PC-3 (cell line): ENCODE measurements around the gene ZNF236. TPM values are rescaled to one million over a fixed set of nuclear protein-coding genes. Genes with fewer than 3 reads are reported as not detected.
A peak's percentile ranks its signal among the peaks of the same experiment; 100 is the strongest.

Experiments used
- ATAC-seq: fragments of 200-7000 bp; cut with Tn5 transposase; 2 replicates; pipeline ENCODE4 v1.9.1; 2020; ENCODE audit warnings: mild to moderate bottlenecking, moderate library complexity
- BruUV-seq: library from RNA; stranded (reverse); fragments of 400-500 nt; replicated peaks from 2 replicates; lab custom pipeline; 2021; lab: Mats Ljungman, UMichigan
- CTCF ChIA-PET: fragments of 300-600 bp; sonication (Branson Sonifier 250); formaldehyde crosslinking; loops from one replicate; lab custom pipeline; 2022; ENCODE audit warnings: antibody characterized with exemption; lab: Charles Lee
- POLR2A ChIA-PET: fragments of 300-600 bp; sonication (Branson Sonifier 250); formaldehyde crosslinking; loops from one replicate; lab custom pipeline; 2022; ENCODE audit warnings: antibody characterized with exemption; ENCODE audit not compliant: unreplicated experiment; lab: Charles Lee
- DNase-seq: peaks from one replicate; pipeline ENCODE4 v3.0.0-alpha.2; 2015
- H2AFZ ChIP-seq: fragments of 300-600 bp; sonication (generic); 2 replicates; pipeline ENCODE4 v1.6.0; 2016; ENCODE audit warnings: antibody characterized with exemption, low read length
- H3F3A ChIP-seq: fragments of 300-600 bp; sonication (generic); one replicate; pipeline ENCODE4 v1.6.0; 2017; ENCODE audit warnings: antibody characterized with exemption, low read length, control low read depth, mild to moderate bottlenecking; ENCODE audit not compliant: unreplicated experiment
- H3K27ac ChIP-seq: fragments of 300-600 bp; sonication (generic); 2 replicates; pipeline ENCODE4 v1.5.1; 2016; ENCODE audit warnings: mild to moderate bottlenecking, low read length
- H3K27me3 ChIP-seq: fragments of 300-600 bp; sonication (generic); 2 replicates; pipeline ENCODE4 v1.6.1; 2016; ENCODE audit warnings: low read length, mixed read lengths
- H3K36me3 ChIP-seq: fragments of 300-600 bp; sonication (generic); 2 replicates; pipeline ENCODE4 v1.6.1; 2016; ENCODE audit warnings: low read depth, mixed run types, low read length, mixed read lengths
- H3K4me1 ChIP-seq: fragments of 300-600 bp; sonication (generic); 2 replicates; pipeline ENCODE4 v1.5.1; 2016; ENCODE audit warnings: low read length; ENCODE audit not compliant: insufficient read depth
- H3K4me2 ChIP-seq: fragments of 300-600 bp; sonication (generic); 2 replicates; pipeline ENCODE4 v1.6.0; 2016; ENCODE audit warnings: low read length
- H3K4me3 ChIP-seq: fragments of 300-600 bp; sonication (generic); 2 replicates; pipeline ENCODE4 v1.5.1; 2016; ENCODE audit warnings: mild to moderate bottlenecking, low read length, mixed read lengths
- H3K79me2 ChIP-seq: fragments of 300-600 bp; sonication (generic); 2 replicates; pipeline ENCODE4 v1.6.1; 2017; ENCODE audit warnings: low read length, mixed read lengths
- H3K9ac ChIP-seq: fragments of 300-600 bp; sonication (generic); 2 replicates; pipeline ENCODE4 v1.6.0; 2016; ENCODE audit warnings: mild to moderate bottlenecking, low read length
- H3K9me2 ChIP-seq: fragments of 300-600 bp; sonication (generic); replicated peaks from 2 replicates; pipeline ENCODE4 v1.6.1; 2016; ENCODE audit warnings: mixed run types, low read length, mixed read lengths
- H3K9me3 ChIP-seq: fragments of 300-600 bp; sonication (generic); 2 replicates; pipeline ENCODE4 v1.6.1; 2016; ENCODE audit warnings: low read length, mixed read lengths
- H4K20me1 ChIP-seq: fragments of 300-600 bp; sonication (generic); 2 replicates; pipeline ENCODE4 v1.6.1; 2016; ENCODE audit warnings: low read length, mixed read lengths
- CTCF ChIP-seq: fragments of 300-600 bp; sonication (generic); conservative IDR thresholded peaks from 2 replicates; pipeline ENCODE4 v1.5.1; 2017; ENCODE audit warnings: antibody characterized with exemption, low read depth, mild to moderate bottlenecking, low read length
- EZH2 ChIP-seq: fragments of 300-600 bp; sonication (generic); IDR thresholded peaks from one replicate; pipeline ENCODE4 v1.6.1; 2017; ENCODE audit warnings: antibody characterized with exemption, mild to moderate bottlenecking, low read length; ENCODE audit not compliant: unreplicated experiment
- EZH2phosphoT487 ChIP-seq: fragments of 300-600 bp; sonication (generic); IDR thresholded peaks from 2 replicates; pipeline ENCODE4 v1.6.1; 2018; ENCODE audit warnings: mild to moderate bottlenecking, antibody characterized with exemption, low read length, borderline replicate concordance
- intact Hi-C: fragments of 100-400 bp; cut with micrococcal nuclease; formaldehyde crosslinking; loops from 2 replicates; pipeline ENCODE4 v1.9.0; 2023
- total RNA-seq: library from RNA; depleted of rRNA; stranded (reverse); fragments of >200 nt; gene quantifications from 2 replicates; pipeline ENCODE4 v1.2.3, GENCODE V29; 2014

The ZNF236 gene
- total RNA-seq, 1 experiment from 2014 or later = 7.7 TPM

GRCh38 chr18:76838182-76838581 lies 15.8 kb downstream of the ZNF236 start:
- no peaks in the 10 kb centered on the region for H3K36me3 ChIP-seq
- peaks cover 23% of the 10 kb centered on the region for H3K4me1 ChIP-seq
- H3K27me3 ChIP-seq = no peaks in the 10 kb centered on the region
- ChIA-PET POLR2A (no interaction called here), CTCF (no interaction called here)
- no peak overlapping the region for H3K4me3 ChIP-seq
- intact Hi-C loops = no loop called here
- H3K9me3 ChIP-seq = no peaks in the 10 kb centered on the region
- peaks cover 90% of the 10 kb centered on the region for H3K79me2 ChIP-seq
- H3K4me2 ChIP-seq = peak overlapping the region; percentile 33
- peak; percentile 24 for DNase-seq
- no peaks in the 10 kb centered on the region for H3F3A ChIP-seq
- H3K27ac ChIP-seq = peak overlapping the region; percentile 8; the same call in 1 of the 2 replicates
- H4K20me1 ChIP-seq = no peaks in the 10 kb centered on the region; the same call in 1 of the 2 replicates
- ATAC-seq = peak; percentile 64
- no peak for TF ChIP-seq EZH2
- BruUV-seq = no TSS peak
- H3K9me2 ChIP-seq = no peaks in the 10 kb centered on the region
- H3K9ac ChIP-seq = no peak overlapping the region
- H2AFZ ChIP-seq = no peak overlapping the region

GRCh38 chr18:76839086-76839794 lies 16.9 kb downstream of the ZNF236 start:
- Histone ChIP-seq H3K9me2 (no peaks in the 10 kb centered on the region), H3K9me3 (no peaks in the 10 kb centered on the region), H3K27ac (no peak overlapping the region), H2AFZ (no peak overlapping the region), H4K20me1 (no peaks in the 10 kb centered on the region; the same call in 1 of the 2 replicates), H3K27me3 (no peaks in the 10 kb centered on the region), H3F3A (no peaks in the 10 kb centered on the region), H3K36me3 (no peaks in the 10 kb centered on the region), H3K4me1 (peaks cover 29% of the 10 kb centered on the region), H3K4me2 (peak overlapping the region; percentile 33; the same call in 1 of the 2 replicates), H3K79me2 (peaks cover 87% of the 10 kb centered on the region), H3K4me3 (no peak overlapping the region), H3K9ac (no peak overlapping the region)
- intact Hi-C loops = no loop called here
- ChIA-PET POLR2A (no interaction called here), CTCF (no interaction called here)
- no peak for TF ChIP-seq EZH2
- no peak for TF ChIP-seq EZH2phosphoT487
- no peak for TF ChIP-seq CTCF
- DNase-seq (no peak), ATAC-seq (0 out of 2 replicates have a peak, but pooled peaks have one; percentile 31)
- BruUV-seq = no TSS peak

- Histone ChIP-seq H3K4me3 (no peak overlapping the region), H3K9me2 (no peaks in the 10 kb centered on the region), H3K27me3 (no peaks in the 10 kb centered on the region), H3K27ac (no peak overlapping the region), H3K9me3 (no peaks in the 10 kb centered on the region), H3K4me1 (peaks cover 36% of the 10 kb centered on the region), H3K4me2 (no peak overlapping the region), H3F3A (no peaks in the 10 kb centered on the region), H2AFZ (no peak overlapping the region), H3K79me2 (peaks cover 81% of the 10 kb centered on the region), H3K36me3 (no peaks in the 10 kb centered on the region), H4K20me1 (no peaks in the 10 kb centered on the region; the same call in 1 of the 2 replicates), H3K9ac (no peak overlapping the region)
- ChIA-PET CTCF (no interaction called here), POLR2A (no interaction called here)
- no peak for TF ChIP-seq CTCF
- TF ChIP-seq EZH2 = no peak
- TF ChIP-seq EZH2phosphoT487 = no peak
- ATAC-seq (no peak), DNase-seq (no peak)
- BruUV-seq = no TSS peak
- intact Hi-C loops = no loop called here
These were observed 20.6 kb downstream of the ZNF236 start for GRCh38 chr18:76842837-76843530.
